Right atrium auricular region (tissue), 2 donors: Measurements from ENCODE around the gene PRRG2. TPM values are rescaled to one million over a fixed set of nuclear protein-coding genes. Genes with fewer than 3 reads are reported as not detected.

Experiments
- DNase-seq: peaks from one replicate; pipeline ENCODE4 v3.0.0-alpha.2; 2019; ENCODE audit warnings: low spot score
- H3K27ac ChIP-seq, 2 donors: fragments of 200-600 bp; sonication (generic); 1 replicate in 1 of 2; 2 replicates in 1 of 2; pipeline ENCODE4 v1.5.1; 2016 to 2019
- H3K27me3 ChIP-seq, 2 donors: fragments of 200-600 bp; sonication (generic); one replicate each; pipeline versions ENCODE4 v1.5.1 to v1.6.0; 2017 to 2019
- H3K36me3 ChIP-seq: fragments of 200-600 bp; sonication (generic); one replicate; pipeline ENCODE4 v1.5.1; 2016
- H3K4me1 ChIP-seq, 2 donors: fragments of 200-600 bp; sonication (generic); one replicate each; pipeline versions ENCODE4 v1.5.1 to v1.6.0; 2017 to 2019
- H3K4me3 ChIP-seq, 2 donors: fragments of 200-600 bp; sonication (generic); 1 replicate in 1 of 2; 2 replicates in 1 of 2; pipeline ENCODE4 v1.5.1; 2017 to 2019; ENCODE audit warnings: mild to moderate bottlenecking in 1 of 2, moderate library complexity in 1 of 2
- H3K9me3 ChIP-seq, 2 donors: fragments of 200-600 bp; sonication (generic); one replicate each; pipeline ENCODE4 v1.5.1; 2019
- CTCF ChIP-seq, 2 donors: fragments of 200-600 bp; sonication (generic); IDR thresholded peaks; one replicate each; pipeline ENCODE4 v1.5.1; 2019; ENCODE audit warnings: antibody characterized with exemption in 2 of 2
- total RNA-seq, 2 donors: library from RNA; depleted of rRNA; stranded (reverse); fragments of >200 nt; gene quantifications; one replicate each; pipeline ENCODE4 v1.1.0, GENCODE V29; 2016

The PRRG2 gene
- total RNA-seq, 2 donors from 2014 or later: 0.63 to 2.3 TPM

DNA sequence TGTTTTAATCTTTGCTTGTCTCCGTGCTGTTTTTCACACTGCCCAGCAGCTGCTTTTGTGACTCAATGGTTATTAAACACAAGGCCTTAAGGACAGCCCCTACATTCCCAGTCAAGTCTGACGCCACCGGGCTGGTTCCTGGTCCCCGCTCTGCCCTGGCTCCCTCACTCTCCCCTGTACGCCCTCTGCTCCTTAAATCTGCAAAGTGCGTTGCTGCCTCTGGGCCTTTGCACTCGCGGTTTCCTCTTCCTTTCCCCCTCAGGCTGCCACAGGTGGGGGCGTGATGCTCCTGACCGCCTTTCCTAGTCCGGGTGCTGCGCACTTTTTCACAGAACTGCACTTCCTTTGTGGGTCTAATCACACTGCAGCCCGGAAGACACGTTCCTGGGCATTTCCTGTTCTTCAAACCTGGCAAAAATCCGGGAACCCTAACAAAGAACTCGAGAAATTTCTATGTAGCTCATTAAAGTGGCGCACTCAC lies 26.4 kb upstream of the PRRG2 start:
- no peaks in the 10 kb centered on the region for H3K27me3 ChIP-seq
- H3K4me3 ChIP-seq: no peak overlapping the region
- peak; percentile 63 for DNase-seq
- peak overlapping the region in 1 of 2 donors; percentile 43 for H3K27ac ChIP-seq
- H3K9me3 ChIP-seq: no peaks in the 10 kb centered on the region
- H3K4me1 ChIP-seq: peaks cover 0 to 6% of the 10 kb centered on the region in 2 donors
- peaks cover 49% of the 10 kb centered on the region for H3K36me3 ChIP-seq
- TF ChIP-seq CTCF (IDR thresholded peaks at IDR 0.05): no peak

- Histone ChIP-seq H3K27me3 (no peaks in the 10 kb centered on the region), H3K4me3 (no peak overlapping the region), H3K27ac (no peak overlapping the region), H3K4me1 (peaks cover 0 to 14% of the 10 kb centered on the region in 2 donors), H3K36me3 (peaks cover 56% of the 10 kb centered on the region), H3K9me3 (no peaks in the 10 kb centered on the region)
- TF ChIP-seq CTCF (IDR thresholded peaks at IDR 0.05): no peak
- DNase-seq: no peak
Observed at GRCh38 chr19:49555600-49556411, 25.3 kb upstream of the PRRG2 start.

GRCh38 chr19:49556412-49557398 lies 24.4 kb upstream of the PRRG2 start:
- Histone ChIP-seq H3K4me3 (no peak overlapping the region), H3K4me1 (peaks cover 0 to 14% of the 10 kb centered on the region in 2 donors), H3K27ac (no peak overlapping the region), H3K9me3 (no peaks in the 10 kb centered on the region), H3K36me3 (peaks cover 56% of the 10 kb centered on the region), H3K27me3 (no peaks in the 10 kb centered on the region)
- DNase-seq: no peak
- no peak for TF ChIP-seq CTCF (IDR thresholded peaks at IDR 0.05)

- H3K36me3 ChIP-seq: peaks cover 56% of the 10 kb centered on the region
- no peaks in the 10 kb centered on the region for H3K9me3 ChIP-seq
- no peaks in the 10 kb centered on the region for H3K27me3 ChIP-seq
- no peak for TF ChIP-seq CTCF (IDR thresholded peaks at IDR 0.05)
- H3K4me1 ChIP-seq: peaks cover 0 to 14% of the 10 kb centered on the region in 2 donors
- H3K4me3 ChIP-seq: no peak overlapping the region
- DNase-seq: no peak
- no peak overlapping the region for H3K27ac ChIP-seq
Observed at GRCh38 chr19:49557641-49558325, 23.3 kb upstream of the PRRG2 start.

DNA sequence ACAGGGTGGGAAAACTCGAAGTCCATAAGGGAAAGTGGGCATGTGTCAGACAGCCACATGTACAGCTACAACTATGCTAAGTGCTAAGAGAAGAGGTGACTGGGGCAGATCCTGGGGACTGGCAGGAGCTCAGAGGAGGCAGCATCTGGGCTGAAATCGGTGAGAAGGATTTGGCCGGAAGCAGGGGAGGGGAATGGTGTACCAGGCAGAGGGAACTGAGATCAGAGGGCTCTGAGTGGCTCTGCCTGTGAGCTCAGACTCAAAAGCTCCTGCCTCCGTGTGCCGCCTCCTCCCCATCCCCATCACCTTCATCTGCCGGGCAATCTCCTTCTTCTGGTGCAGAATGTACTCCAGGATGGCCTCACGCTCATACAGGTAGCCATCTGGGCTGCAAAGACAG lies 22.5 kb upstream of the PRRG2 start:
- H3K9me3 ChIP-seq: no peaks in the 10 kb centered on the region
- no peak for DNase-seq
- no peak for TF ChIP-seq CTCF (IDR thresholded peaks at IDR 0.05)
- H3K36me3 ChIP-seq: peaks cover 56% of the 10 kb centered on the region
- peaks cover 0 to 14% of the 10 kb centered on the region in 2 donors for H3K4me1 ChIP-seq
- H3K4me3 ChIP-seq: no peak overlapping the region
- no peaks in the 10 kb centered on the region for H3K27me3 ChIP-seq
- H3K27ac ChIP-seq: no peak overlapping the region
